ENCODE data around the gene TRIM74.
"Not testable (repeated sequence)": the region's sequence is repeated elsewhere in the genome, so short reads cannot be mapped to it uniquely, and the experiment has no call there.

The TRIM74 gene

DNA sequence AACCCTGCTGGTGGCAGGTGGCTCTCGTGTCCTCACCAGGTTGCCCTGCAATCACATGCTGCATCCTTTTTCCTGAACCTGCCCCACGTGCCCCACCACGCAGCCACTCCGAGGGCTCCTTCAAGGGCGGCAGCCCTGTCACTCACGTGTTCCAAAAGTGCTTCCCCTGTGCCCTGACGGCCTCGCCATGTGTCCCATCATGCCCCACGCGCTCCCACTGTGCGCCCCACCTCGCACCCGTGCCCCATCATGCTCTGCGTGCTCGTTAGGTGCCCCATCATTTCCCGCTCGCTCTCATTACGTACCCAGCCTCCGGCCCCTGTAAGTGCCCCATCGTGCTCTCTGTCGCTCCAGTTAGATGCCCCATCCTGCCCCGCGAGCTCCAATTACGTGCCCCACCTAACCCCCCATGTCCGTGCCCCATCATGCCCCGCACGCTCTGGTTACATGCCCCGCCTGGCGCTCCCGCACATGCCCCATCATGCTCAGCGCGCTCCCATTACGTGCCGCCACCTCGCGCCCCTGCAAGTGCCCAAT, at the start of gene TRIM74:
Gene TRIM74 (minus strand): TSS at position 487 of the 537 bp plus-strand sequence. CDS start 3,309 bp downstream, outside the sequence.
- not testable (repeated sequence) for DNase-seq (ENCODE audit: low read depth)

DNA sequence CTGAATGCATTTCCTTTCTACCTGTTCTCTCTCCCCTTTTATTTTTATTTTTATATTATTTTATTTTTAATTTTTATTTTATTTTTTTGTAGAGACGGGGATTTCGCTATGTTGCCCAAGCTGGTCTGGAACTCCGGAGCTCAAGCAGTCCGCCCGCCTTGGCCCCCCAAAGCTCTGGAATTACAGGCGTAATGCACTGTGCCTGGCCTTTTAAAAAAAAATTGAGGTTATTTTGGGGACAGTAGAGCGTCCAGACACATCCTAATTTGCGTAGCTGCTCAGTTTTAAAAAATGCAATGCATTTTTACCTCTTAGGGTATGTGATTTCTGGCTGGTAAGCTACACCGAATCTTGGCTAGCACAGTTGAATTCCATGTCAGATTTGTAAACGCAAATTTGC, 37.2 kb upstream of the TRIM74 start:
- DNase-seq (ENCODE audit: low read depth) = not testable (repeated sequence)

DNA sequence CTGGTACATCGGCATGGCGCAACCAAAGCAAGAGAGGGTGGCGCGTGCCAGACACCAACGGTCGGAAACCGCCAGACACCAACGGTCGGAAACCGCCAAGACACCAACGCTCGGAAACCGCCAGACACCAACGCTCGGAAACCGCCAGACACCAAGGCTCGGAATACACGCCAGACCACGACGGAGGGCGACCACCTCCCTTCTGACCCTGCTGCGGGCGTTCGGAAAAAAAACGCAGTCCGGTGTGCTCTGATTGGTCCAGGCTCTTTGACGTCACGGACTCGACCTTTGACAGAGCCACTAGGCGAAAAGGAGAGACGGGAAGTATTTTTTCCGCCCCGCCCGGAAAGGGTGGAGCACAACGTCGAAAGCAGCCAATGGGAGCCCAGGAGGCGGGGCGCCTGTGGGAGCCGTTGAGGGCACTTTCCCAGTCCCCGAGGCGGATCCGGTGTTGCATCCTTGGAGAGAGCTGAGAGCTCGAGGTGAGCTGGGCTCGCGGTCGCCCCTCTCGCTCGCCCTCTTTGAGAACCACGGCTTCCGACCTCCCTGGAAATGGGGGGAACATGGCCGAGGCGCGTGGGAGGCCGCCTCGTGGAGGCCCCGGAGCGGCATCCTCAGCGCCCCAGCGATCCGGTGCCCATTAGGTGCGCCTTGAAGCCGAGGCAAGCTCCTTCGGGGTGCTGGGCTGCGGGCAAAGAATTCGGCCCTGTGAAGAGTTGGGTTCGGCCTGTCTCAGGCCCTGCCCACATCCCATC, 36.6 kb upstream of the TRIM74 start:
- peak; percentile 85 for DNase-seq (ENCODE audit: low read depth)

DNA sequence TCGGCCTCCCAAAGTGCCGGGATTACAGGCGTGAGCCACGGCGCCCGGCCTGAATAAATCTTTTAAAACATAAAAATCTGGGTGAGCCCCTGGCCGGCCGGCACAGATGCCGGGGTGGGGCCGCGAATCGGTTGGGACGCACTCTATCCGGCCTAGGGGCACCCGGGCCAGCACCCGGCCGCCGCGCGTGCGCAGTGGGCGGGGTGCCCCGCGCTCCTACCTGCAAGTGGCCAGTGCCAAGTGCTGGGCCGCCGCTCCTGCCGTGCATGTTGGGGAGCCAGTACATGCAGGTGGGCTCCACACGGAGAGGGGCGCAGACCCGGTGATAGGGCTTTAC, 36.1 kb upstream of the TRIM74 start:
- peak; percentile 59 for DNase-seq (ENCODE audit: low read depth)

DNA sequence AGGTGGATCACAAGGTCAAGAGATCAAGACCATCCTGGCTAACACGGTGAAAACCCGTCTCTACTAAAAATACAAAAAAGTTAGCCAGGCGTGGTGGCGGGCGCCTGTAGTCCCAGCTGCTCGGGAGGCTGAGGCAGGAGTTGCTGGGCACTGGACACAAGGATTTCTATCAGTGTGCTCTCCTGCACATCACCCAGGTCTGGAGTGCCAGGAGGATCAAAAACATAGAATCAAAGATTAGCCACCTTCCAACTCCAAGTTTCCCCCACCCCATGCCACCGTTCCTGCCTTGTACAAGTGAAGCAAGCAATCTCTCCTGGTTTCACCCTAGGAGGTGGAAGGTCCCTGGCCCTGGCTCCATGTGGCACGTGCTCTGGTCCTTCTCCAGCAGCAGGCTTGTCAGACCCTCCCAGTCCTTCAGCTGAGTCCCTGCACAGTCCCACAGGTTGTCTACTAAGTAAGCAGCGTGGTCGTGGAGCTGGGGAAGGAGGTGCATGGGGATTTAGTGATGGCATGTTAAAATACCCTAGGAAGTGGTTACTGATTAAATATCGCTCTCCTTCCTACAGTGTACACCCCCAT, 28.7 kb upstream of the TRIM74 start:
- DNase-seq (ENCODE audit: low read depth) = not testable (repeated sequence)

DNA sequence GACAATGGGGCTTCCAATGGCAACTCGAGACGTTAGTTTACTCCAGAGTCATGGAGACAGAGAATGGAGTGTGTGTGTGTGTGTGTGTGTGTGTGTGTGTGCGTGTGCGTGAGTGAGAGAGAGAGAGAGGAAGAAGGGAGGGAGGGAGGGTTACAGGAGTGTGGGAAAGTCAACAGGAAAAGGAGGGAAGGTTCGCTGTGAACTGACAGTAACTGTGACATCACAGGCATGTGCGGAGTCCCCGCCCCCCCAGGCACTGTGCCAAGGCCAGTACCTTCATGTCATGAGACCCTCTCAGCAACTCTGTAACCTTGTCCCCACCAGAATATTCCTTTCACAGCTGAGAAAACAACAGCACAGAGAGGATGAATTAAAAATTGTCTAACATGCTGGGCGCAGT, 28.2 kb upstream of the TRIM74 start:
- DNase-seq (ENCODE audit: low read depth) = not testable (repeated sequence)

DNA sequence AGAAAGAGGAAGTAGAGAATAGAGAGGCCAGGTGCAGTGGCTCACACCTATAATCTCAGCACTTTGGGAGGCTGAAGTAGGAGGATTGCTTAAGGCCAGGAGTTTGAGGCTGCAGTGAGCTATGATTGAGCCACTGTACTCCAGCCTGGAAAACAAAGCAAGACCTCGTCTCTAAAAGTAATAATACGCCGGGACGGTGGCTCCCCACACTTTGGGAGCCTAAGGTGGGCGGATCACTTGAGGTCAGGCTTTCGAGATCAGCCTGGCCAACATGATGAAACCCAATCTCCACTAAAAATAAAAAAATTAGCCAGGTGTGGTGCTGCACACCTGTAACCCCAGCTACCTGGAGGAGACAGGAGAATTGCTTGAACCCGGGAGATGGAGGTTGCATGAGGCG, 26.2 kb upstream of the TRIM74 start:
- DNase-seq (ENCODE audit: low read depth) = not testable (repeated sequence)

DNA sequence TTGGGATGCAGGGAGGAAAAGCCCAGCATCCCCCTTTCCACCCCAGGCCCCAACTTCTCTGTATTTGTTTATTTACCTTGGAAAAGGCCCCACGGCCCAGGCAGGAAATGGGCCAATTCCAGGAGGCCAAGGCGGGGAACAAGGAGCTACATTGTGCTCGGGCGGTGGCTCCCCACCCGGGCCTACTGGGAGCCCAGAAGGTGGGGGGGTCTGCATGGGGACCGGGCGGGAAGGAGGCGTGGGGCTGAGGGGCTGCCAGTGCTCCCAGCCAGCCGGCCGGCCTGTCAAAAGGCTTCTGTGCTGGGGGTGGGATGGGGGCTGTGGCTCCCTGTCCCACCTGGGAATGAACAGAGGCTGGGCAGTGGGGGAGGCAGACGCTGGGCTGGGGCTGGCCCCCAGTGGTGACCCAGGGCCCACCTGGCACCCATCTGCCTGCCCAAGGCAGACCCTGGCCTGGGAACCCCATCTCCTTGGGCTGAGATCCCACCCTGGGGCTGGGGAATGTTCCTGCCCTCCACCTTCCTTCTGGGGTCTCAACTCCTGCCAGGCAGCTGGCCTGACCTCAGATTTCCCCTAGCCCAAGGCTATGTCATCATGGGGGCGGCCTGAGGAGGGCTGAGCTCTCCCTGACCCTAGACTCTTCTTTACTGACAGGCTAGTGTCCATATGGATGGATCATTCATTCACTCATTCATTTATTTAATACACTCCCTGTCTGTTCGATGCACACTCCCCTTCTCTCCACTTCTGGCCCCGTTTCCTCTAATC, 21.1 kb upstream of the TRIM74 start:
- not testable (repeated sequence) for DNase-seq (ENCODE audit: low read depth)

DNA sequence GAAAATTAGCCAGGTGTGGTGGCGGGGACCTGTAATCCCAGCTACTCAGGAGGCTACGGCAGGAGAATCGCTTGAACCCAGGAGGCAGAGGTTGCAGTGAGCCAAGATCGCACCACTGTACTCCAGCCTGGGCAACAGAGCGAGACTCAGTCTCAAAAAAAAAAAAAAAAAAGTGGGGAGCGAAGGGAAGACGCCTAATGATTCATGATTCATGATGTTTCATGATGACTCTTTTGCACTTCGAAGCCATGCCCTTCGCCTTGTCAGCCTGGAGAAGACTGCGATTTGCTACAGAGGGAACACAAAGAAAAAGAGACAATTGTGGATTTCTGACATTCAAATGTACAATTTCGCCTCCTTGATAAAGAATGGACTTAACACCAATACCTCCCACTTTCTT, 12.8 kb upstream of the TRIM74 start:
- not testable (repeated sequence) for DNase-seq (ENCODE audit: low read depth)

DNA sequence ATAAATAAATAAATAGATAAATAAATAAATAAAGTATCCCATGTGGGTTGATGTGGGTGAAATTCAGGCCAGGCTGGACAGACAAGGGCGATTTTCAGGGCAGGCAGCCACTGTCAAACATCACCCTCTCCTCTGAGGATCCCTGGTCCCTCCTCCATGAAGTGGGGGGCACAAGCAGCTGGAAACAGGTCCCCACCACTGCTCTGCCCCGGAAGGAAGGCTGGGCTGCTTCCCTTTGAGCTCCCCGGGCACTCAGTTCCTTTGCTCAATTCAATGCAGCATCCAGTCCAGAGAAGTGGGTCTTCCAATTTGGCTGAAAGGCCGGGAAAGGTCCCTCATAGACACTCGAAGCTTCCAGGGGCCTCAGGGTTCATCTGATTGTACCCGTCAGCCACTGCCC, 11.1 kb upstream of the TRIM74 start:
- DNase-seq (ENCODE audit: low read depth) = not testable (repeated sequence)

DNA sequence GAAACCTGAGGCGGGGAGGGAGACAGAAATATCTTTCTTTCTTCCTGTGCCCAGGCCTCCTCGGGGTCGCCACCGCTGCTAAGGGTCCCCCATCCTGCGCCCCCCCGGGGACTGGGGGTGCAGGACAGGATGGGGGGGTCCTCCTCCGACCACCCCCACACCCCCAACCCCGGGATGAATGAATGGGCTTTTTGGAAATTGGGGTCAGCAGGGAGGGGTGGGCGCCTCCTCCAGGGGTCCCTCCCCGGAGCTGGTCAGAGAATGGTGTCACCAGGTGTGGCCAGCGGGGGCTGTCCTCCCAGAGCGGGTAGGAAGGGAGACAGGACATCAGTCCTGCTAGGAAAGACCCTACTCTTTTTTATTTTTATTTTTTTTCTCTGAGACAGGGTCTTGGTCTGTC, 7.2 kb upstream of the TRIM74 start:
- DNase-seq (ENCODE audit: low read depth) = not testable (repeated sequence)

DNA sequence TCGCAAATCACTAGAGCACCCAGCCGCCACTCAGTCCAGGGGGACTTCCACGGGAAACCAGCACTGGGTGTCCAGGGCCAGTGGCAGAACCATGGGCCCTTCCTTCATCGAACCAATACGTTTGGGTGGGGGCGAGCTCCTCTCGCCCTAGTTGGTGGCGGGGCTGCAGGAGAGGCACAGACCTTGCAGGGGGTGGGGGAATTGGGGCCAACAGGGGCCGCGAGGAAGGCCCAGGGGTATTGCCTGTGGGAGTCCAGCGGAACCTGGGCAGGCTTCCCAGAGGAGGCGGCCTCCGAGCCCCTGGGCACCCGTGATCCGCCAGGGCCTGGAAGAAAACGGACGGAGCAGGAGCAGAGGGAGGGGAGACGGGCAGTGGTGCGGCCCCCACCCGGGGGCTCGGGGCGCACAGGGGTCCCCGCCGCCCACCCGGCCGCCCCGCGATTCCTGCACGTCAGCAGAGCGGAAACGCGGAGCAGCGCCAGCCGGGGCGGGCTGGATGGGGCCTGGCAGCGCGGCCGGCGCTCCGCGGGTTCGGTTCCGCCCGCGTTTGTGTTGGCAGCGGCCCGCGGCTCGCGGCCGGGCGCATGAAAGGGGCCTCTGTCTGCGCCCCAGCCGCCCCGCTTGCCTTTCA, 6.5 kb upstream of the TRIM74 start:
- DNase-seq (ENCODE audit: low read depth) = not testable (repeated sequence)

DNA sequence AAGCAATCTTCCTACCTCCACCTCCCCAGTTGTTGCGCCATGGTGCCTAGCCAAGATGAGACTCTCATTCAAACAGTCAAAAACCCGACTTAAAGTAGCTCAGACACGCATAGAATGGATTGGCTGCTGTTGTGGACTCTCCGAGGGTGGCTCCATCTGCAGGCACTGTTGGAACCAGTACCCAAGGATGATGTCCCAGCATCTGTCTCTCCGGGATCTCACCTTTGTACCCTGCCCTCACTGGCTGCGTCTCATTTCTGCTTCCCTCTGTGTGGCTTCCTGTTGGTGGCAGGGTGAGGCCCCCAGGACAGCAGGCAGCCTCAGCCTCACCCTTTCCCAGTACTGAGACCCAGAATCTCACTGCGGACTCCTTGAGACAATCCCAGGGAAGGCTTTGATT, 5.5 kb upstream of the TRIM74 start:
- not testable (repeated sequence) for DNase-seq (ENCODE audit: low read depth)

DNA sequence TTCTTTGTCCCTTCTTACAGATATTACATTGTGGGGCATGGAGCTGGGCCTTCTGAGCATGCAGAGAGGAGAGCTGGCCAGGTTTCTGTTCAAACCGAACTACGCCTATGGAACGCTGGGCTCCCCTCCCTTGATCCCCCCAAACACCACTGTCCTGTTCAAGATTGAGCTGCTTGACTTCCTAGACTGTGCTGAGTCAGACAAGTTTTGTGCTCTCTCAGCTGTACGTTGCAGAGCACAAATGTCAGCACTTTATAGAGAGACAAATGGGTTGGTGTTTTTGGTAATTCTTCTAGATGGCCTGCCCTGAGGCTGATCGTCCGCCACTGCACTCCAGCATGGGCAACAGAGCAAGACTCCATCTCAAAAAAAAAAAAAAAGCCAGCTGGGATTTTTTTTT, 2.2 kb upstream of the TRIM74 start:
- DNase-seq (ENCODE audit: low read depth) = not testable (repeated sequence)

DNA sequence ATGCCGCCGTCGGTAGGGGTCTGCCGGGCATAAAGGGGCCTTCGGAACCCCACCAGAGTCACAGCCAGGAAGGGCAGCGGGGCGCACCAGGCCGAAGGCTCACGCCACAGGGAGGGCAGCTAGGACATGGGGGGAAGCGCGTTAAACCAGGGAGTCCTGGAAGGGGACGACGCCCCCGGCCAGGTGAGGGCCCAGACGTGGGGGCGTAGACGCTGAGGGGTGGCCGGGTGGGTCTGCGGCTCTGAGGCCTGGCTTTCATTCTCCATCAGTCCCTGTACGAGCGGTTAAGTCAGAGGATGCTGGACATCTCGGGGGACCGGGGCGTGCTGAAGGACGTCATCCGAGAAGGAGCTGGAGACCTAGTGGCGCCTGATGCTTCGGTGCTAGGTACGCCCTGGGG, 422 bp upstream of the TRIM74 start:
- DNase-seq (ENCODE audit: low read depth) = not testable (repeated sequence)

DNA sequence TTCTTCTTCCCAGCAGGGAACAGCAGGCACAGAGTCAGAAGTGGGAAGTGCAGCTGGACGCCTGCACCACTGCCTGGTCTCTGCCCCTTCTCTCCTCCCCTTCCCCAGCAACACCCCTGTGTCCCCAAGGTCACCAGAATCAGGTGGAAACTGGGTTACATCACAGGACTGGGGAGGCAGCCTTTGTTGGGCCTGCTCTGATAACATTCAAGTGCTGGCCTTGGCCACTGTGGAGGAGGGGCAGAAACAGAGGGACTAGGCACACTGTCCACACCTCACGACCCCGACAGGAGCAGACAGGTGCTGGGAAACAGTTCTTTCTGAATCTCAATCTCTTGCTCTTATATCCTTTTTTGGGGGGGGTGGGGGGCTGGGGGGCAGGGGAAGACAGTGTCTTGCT, 2.4 kb downstream of the TRIM74 start:
- not testable (repeated sequence) for DNase-seq (ENCODE audit: low read depth)

DNA sequence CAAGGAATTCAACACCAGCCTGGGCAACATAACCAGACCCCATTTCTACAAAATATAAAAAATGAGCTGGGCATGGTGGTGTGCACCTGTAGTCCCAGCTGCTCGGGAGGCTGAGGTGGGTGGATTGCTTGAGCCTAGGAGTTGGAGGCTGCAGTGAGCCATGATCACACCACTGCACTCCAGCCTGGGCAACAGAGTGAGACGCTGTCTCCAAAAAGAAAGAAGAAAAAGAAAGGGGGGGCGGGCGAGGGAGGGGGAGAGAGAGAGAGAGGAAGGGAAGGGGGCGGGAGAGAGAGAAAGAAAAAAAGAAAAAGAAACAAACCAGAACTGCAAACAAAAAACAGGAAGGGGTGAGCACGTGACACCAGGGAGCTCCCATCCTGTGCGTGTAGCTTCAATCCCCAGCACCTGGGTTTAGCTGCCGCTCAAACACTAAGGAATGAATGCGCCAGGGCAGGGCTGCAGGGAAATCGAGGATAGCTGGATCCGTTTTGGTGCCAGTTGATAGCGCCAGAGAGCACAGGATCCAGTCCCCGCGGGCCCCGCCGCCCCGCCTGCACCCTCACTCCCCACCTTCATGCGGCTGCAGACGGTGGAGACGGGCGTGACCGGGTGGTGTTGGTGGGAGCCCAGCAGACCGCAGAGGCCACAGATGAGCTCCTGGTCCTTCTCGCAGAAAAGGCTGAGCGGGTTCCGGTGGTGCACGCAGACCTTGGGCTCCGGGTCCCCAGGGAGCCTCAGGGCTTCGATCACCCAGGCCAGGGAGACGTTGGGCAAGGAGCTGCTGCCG, 3.9 kb downstream of the TRIM74 start:
- not testable (repeated sequence) for DNase-seq (ENCODE audit: low read depth)

DNA sequence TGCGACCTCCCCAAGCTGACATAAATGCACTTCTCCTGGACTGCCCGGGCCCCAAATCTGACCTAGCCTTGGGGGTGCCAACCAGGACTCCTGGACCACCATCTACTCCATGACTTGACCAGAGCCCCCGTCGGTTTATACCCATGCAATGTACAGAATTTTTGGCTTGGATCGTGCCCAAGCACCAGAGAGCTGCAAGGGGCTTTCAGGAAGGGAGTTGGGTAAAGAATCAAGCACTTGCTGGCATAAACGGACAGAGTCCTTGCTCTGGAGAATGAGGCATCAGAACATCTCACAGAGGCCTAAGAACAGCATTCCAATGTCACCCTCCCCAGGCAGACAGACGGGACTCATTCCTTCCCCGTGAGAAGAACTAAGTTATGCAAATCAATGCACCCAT, 6.2 kb downstream of the TRIM74 start:
- not testable (repeated sequence) for DNase-seq (ENCODE audit: low read depth)

DNA sequence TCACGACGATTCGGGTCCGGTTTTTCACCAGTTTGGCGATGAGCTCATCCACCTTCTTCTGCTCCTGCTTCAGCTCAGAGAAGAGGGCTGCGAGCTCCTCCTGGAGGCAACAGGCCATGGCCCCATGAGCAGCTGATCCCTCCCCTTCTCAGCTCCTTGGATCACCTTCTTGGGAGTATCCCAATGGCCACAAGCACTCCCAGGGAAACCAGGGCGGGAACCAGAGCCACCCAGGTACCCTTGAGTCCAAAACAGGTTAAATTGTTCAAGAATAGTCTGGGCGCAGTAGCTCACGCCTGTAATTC, 8.0 kb downstream of the TRIM74 start:
- not testable (repeated sequence) for DNase-seq (ENCODE audit: low read depth)

DNA sequence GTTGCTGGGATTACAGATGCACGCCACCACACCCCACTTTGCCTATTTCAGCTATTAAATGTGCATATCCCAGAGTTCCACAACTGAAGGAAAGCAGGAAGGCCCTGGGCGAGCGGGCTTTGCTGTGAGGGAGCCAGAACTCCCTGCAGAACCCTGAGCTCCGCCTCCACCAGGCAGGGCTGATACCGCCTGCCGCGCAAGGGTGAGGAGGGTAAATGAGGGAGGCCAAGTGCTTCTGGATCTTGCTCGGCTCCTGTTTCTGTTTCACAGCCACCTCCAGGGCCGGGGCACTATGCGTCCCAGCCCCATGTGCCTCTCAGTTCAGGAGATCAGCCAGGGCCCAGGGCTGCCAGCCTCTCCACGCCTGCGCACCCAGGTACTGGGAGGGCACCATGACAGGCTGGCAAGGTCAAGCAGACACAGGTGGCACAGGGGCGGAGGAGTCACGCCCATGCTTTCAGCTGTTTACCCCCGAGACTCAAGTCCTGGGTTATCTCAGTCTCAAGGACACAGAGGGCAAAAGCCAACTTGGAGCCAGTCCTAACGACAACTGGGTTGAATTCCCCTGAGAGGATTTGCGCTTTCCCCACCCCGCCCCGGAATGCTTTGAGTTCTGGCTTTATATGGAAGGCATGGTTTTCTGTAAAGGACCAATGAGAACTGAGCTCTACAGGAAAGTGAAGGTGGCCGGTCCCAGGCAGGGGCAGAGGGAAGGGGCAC, 8.5 kb downstream of the TRIM74 start:
- not testable (repeated sequence) for DNase-seq (ENCODE audit: low read depth)

DNA sequence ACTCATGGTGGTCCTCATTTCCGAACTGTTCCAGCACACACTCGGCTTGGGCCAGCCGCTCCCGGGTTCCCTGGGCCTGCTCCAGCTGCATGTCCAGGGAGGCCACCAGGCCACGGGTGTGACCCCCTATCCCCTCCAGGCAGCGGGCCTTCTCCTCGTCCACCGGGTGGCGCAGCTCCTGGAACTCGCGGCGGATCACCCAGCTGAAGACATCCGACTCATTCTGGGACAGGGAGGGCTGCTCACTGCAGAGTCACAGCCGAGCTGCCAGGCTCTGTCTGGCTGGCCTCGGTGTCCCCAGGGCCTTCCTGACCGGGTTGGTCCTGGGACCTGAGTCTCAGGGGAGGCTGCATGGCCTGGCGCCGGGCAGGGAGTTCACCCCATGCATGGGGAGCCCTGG, 9.2 kb downstream of the TRIM74 start:
- DNase-seq (ENCODE audit: low read depth) = not testable (repeated sequence)
